ENCODE data around the gene SERINC2. TPM values are rescaled to one million over a fixed set of nuclear protein-coding genes. Genes with fewer than 3 reads are reported as not detected.

The SERINC2 gene
- total RNA-seq, 1 experiment from 2014 or later = 14.0 TPM

- ATAC-seq = no peak
- H3K4me3 ChIP-seq (ENCODE audit: low read depth in 2 of 2, low read length in 2 of 2) = no peak overlapping the region
- TF ChIP-seq TCF7L2 (IDR thresholded peaks at IDR 0.05; ENCODE audit: low read depth, low read length) = no peak
- no peak for TF ChIP-seq REST (IDR thresholded peaks at IDR 0.05; ENCODE audit: insufficient read depth in 1 of 2, low read depth in 2 of 2, low read length in 1 of 2)
- TF ChIP-seq CTCF (IDR thresholded peaks at IDR 0.05) = peak; percentile 16; the same call in 1 of the 2 replicates
- TF ChIP-seq POLR2AphosphoS5 (IDR thresholded peaks at IDR 0.05; ENCODE audit: low read depth, low read length) = no peak
- H3K36me3 ChIP-seq (ENCODE audit: control insufficient read depth, insufficient read depth, low read length) = no peaks in the 10 kb centered on the region
- CTCF ChIA-PET = no interaction called here
- BruUV-seq (replicated peaks) = no TSS peak
- H3K9me3 ChIP-seq (ENCODE audit: control insufficient read depth, insufficient read depth, low read depth, low read length) = peaks cover 22% of the 10 kb centered on the region
- POLR2A ChIA-PET = no interaction called here
- in situ Hi-C loops (cut with HindIII; ENCODE audit: low pct_unique_long_range_greater_than_20kb, low sequenced_read_pairs) = no loop called here
- no peak for DNase-seq (ENCODE audit: low read depth, low spot score)
- peaks cover 9% of the 10 kb centered on the region for H3K27me3 ChIP-seq (ENCODE audit: control insufficient read depth, insufficient read depth, low read length)
- intact Hi-C loops (cut with micrococcal nuclease; ENCODE audit: unreplicated experiment) = no loop called here
- no peaks in the 10 kb centered on the region for H3K4me1 ChIP-seq (ENCODE audit: control insufficient read depth, insufficient read depth, low read length)
- no peak overlapping the region for H3K27ac ChIP-seq (ENCODE audit: low read length)
These were observed 47.0 kb downstream of the SERINC2 start for GRCh38 chr1:31460027-31460426.

GRCh38 chr1:31467005-31467674 lies 54.1 kb downstream of the SERINC2 start:
- TF ChIP-seq REST (IDR thresholded peaks at IDR 0.05; ENCODE audit: insufficient read depth in 1 of 2, low read depth in 2 of 2, low read length in 1 of 2) (no peak), POLR2AphosphoS5 (IDR thresholded peaks at IDR 0.05; ENCODE audit: low read depth, low read length) (no peak), SIN3A (IDR thresholded peaks at IDR 0.05; ENCODE audit: borderline replicate concordance, insufficient read depth, low read depth, low read length) (no peak), TCF7L2 (IDR thresholded peaks at IDR 0.05; ENCODE audit: low read depth, low read length) (no peak), CTCF (IDR thresholded peaks at IDR 0.05) (no peak)
- intact Hi-C loops (cut with micrococcal nuclease; ENCODE audit: unreplicated experiment) (no loop called here), in situ Hi-C loops (cut with HindIII; ENCODE audit: low pct_unique_long_range_greater_than_20kb, low sequenced_read_pairs) (no loop called here)
- no peaks in the 10 kb centered on the region for H3K4me1 ChIP-seq (ENCODE audit: control insufficient read depth, insufficient read depth, low read length)
- DNase-seq (ENCODE audit: low read depth, low spot score) (no peak), ATAC-seq (no peak)
- H3K27ac ChIP-seq (ENCODE audit: low read length) = no peak overlapping the region
- no peaks in the 10 kb centered on the region for H3K36me3 ChIP-seq (ENCODE audit: control insufficient read depth, insufficient read depth, low read length)
- ChIA-PET POLR2A (interaction anchor here (0.6 to 0.7 kb wide), 2 partner anchors 11 to 90 kb away, joined by 3 read pairs; no protein-coding TSS in a partner anchor), CTCF (interaction anchor here (0.6 kb wide), 2 partner anchors 31 to 322 kb away, joined by 3 to 7 read pairs; no protein-coding TSS in a partner anchor)
- no peak overlapping the region for H3K4me3 ChIP-seq (ENCODE audit: low read depth in 2 of 2, low read length in 2 of 2)
- H3K27me3 ChIP-seq (ENCODE audit: control insufficient read depth, insufficient read depth, low read length) = peaks cover 4% of the 10 kb centered on the region; the same call in 1 of the 2 replicates
- no TSS peak for BruUV-seq (replicated peaks)
- H3K9me3 ChIP-seq (ENCODE audit: control insufficient read depth, insufficient read depth, low read depth, low read length) = no peaks in the 10 kb centered on the region

Measured in Panc1 (cell line).